ENCODE results near the gene ITGA7. TPM values are rescaled to one million over a fixed set of nuclear protein-coding genes. Genes with fewer than 3 reads are reported as not detected.
"Not testable (repeated sequence)": the region's sequence is repeated elsewhere in the genome, so short reads cannot be mapped to it uniquely, and the experiment has no call there.

The ITGA7 gene
- total RNA-seq, 2 donors from 2014 or later, result 3.2 to 8.7 TPM

DNA sequence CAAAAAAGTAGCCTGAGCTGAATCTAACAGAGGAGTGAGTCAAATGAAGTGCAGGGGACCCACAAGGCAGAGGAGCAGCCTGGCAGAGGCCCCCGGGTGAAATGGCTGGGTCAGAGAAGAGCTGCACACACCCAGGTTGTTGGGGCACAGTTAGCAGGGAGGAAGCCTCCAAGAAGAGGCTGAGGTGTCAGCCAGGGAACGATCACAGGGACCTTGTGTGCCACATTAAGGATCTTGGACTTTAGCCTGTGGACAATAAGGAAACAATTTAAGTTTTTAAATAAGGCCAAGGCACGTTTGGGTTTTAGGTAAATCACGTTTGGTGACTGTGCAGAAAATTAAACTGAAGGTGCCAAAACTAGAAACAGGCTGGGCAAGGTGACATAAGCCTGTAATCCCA lies 36.0 kb downstream of the ITGA7 start:
- no peaks in the 10 kb centered on the region for H3K9me3 Mint-ChIP-seq
- H3K27me3 Mint-ChIP-seq, result peaks cover 15% of the 10 kb centered on the region
- H3K27ac Mint-ChIP-seq, result no peak overlapping the region
- H3K4me3 Mint-ChIP-seq, result no peak overlapping the region
- no peaks in the 10 kb centered on the region for H3K36me3 Mint-ChIP-seq (ENCODE audit: low read depth)
- no peak for ATAC-seq (replicated peaks)
- no peaks in the 10 kb centered on the region for H3K4me1 Mint-ChIP-seq

DNA sequence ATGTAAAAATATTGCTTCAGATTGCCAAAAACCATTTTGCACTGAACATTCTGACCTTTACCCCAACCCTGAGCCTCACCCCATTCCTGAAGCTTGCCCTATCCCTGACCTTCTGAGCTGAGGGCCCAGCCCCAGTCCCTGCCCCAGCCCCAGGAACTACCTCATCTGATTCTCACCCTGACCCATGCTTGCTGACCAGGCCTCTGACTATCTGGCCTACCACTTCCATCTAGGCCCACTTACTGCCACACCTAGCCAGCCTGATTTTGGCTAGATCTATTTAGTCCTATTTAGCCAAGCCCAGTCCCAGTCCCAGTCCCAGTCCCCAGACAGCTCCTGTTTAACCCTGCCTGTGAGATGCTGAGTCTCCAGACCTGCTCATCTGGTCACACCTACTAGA lies 37.4 kb downstream of the ITGA7 start:
- no peaks in the 10 kb centered on the region for H3K4me1 Mint-ChIP-seq
- no peaks in the 10 kb centered on the region for H3K36me3 Mint-ChIP-seq (ENCODE audit: low read depth)
- H3K27me3 Mint-ChIP-seq, result peaks cover 15% of the 10 kb centered on the region
- H3K4me3 Mint-ChIP-seq, result no peak overlapping the region
- no peak for ATAC-seq (replicated peaks)
- no peak overlapping the region for H3K27ac Mint-ChIP-seq
- no peaks in the 10 kb centered on the region for H3K9me3 Mint-ChIP-seq

DNA sequence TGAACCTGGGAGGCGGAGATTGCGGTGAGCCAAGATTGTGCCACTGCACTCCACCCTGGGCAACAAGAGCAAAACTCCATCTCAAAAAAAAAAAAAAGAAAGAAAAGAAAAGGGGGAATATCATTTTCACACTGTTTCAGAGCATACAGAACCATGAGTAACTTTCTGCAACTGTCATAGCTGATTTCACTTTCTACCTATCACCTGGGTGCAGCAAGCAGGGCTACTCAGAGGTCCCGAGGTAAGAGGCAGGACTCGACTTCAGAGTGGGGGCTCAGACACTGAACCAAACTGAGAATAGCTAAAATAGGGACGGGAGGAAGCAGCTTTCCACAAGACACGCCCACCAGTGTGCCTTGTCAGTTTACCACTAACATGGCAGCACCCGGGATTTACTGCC lies 41.2 kb downstream of the ITGA7 start:
- no peak for ATAC-seq (replicated peaks)
- no peaks in the 10 kb centered on the region for H3K4me1 Mint-ChIP-seq
- no peaks in the 10 kb centered on the region for H3K9me3 Mint-ChIP-seq
- H3K27me3 Mint-ChIP-seq, result peaks cover 3% of the 10 kb centered on the region
- H3K36me3 Mint-ChIP-seq (ENCODE audit: low read depth), result no peaks in the 10 kb centered on the region
- H3K4me3 Mint-ChIP-seq, result no peak overlapping the region
- no peak overlapping the region for H3K27ac Mint-ChIP-seq

DNA sequence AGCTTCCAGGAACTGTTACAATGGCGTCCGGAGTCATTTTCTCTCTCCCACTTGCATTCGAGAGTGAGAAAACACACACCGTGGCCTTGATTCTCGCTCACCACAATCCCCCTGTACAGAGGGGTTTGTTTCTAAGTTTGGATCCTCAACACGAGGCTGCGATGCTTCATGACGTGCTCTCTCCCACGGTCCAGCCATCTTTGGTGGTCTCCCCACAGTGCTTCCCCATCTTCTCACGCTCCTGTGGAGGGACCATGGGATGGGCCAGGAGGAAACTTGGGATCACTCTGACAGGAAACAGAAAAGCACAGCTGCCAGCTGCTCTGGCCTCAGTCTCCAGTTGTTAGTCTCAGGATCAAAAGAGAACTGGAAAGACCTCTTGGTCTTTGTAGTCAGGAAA lies 42.9 kb downstream of the ITGA7 start:
- no peaks in the 10 kb centered on the region for H3K36me3 Mint-ChIP-seq (ENCODE audit: low read depth)
- no peak overlapping the region for H3K27ac Mint-ChIP-seq
- peaks cover 3% of the 10 kb centered on the region for H3K27me3 Mint-ChIP-seq
- H3K4me3 Mint-ChIP-seq, result no peak overlapping the region
- ATAC-seq (replicated peaks), result no peak
- H3K4me1 Mint-ChIP-seq, result no peaks in the 10 kb centered on the region
- H3K9me3 Mint-ChIP-seq, result no peaks in the 10 kb centered on the region

DNA sequence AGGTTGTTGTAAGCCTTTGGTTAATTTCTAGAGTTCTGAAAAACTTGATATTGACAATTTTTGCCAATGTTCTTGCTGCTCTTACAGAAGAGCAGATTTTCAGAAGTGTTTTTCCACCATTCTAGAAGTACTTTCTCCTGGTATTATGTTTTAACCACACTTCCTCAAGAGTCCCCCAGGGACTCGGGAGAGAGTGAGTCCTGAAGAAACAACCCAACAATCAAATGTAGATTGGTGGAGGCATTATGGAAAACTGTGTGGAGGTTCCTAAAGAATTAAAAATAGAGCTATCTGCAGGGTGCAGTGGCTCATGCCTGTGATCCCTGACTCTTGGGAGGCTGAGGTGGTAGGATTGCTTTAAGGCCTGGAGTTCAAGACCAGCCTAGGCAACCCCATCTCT lies 44.3 kb downstream of the ITGA7 start:
- Mint-ChIP-seq H3K27ac (no peak overlapping the region), H3K4me3 (no peak overlapping the region), H3K27me3 (peaks cover 3% of the 10 kb centered on the region), H3K9me3 (no peaks in the 10 kb centered on the region), H3K36me3 (ENCODE audit: low read depth) (no peaks in the 10 kb centered on the region), H3K4me1 (no peaks in the 10 kb centered on the region)
- ATAC-seq (replicated peaks), result no peak

DNA sequence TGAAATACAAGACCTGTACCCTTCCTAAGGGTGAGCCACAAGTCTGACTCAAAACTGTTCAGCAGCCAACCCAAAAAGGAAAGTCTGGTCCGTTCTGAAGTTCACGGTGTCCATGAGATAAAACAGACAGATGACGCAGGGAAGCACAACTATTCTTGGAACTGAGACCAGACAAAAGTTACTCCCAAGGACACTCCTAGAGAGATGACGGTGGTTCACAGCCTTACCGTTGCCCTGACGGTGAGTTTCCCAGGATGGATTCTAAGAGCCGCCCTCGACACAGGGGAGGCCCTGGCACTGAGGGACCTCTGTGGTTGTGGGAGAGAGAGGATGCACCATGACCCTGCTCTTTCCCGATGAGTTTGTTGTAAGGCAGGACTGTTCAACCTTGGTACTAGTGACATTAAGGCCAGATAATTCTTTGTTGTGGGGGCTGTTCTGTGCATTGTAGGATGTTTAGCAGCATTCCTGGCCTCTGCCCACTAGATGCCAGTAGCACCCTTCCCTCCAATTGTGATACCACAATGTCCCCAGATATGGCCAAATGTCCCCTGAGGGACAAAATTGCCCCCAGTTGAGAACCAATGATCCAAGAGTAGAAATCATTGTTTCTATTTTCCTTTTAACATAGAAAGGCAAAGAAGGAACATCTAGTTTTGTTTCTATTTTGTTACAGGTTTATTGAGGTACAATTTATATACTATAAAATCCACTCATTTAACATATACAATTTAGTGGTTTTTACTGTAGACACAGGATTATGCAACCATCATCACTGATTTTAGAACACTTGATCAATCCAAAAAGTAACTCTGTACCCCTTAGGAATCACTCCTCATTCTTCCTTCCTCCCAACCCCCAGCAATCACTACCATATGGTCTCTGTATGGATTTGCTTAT lies 48.0 kb downstream of the ITGA7 start:
- H3K9me3 Mint-ChIP-seq, result no peaks in the 10 kb centered on the region
- no peaks in the 10 kb centered on the region for H3K36me3 Mint-ChIP-seq (ENCODE audit: low read depth)
- H3K4me1 Mint-ChIP-seq, result no peaks in the 10 kb centered on the region
- H3K27me3 Mint-ChIP-seq, result peaks cover 3% of the 10 kb centered on the region
- no peak overlapping the region for H3K4me3 Mint-ChIP-seq
- ATAC-seq (replicated peaks), result peak; percentile 32
- H3K27ac Mint-ChIP-seq, result no peak overlapping the region

DNA sequence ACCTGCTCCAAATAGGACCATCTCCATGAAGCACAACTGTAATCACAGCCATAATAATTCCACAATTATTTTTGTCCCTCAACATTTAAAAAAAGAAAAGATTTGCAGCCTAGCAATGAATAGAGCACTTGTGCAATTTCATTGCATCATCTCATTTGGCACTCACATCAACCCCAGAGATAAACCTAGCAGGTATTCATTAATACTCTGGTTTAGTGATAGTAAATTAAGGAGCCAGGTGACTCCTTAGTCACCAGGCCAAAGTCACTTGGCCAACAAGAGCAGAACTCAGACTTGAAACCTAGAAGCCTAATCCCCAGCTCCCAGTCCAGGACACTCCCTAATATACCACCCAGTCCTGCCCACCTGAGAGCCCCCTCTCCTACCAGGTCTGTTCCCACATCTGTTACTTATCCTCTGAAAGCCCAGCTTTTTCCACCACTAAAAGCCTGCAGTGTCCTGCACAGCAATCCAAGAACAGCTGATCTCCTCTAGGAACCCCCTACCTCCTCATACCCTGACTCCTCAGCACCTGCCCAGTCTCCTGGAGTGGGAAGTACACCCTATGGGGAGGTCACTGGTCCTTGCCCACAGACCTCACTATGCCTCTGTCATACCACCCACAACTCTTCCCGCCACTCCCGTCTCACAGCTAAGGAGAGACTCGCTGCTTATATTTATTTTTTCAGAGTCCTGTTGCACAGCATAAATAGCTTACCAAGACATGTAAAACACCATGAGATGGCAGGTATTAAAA lies 48.9 kb downstream of the ITGA7 start:
- no peaks in the 10 kb centered on the region for H3K4me1 Mint-ChIP-seq
- no peaks in the 10 kb centered on the region for H3K36me3 Mint-ChIP-seq (ENCODE audit: low read depth)
- ATAC-seq (replicated peaks), result no peak
- H3K27me3 Mint-ChIP-seq, result peaks cover 3% of the 10 kb centered on the region
- H3K9me3 Mint-ChIP-seq, result no peaks in the 10 kb centered on the region
- no peak overlapping the region for H3K27ac Mint-ChIP-seq
- no peak overlapping the region for H3K4me3 Mint-ChIP-seq

DNA sequence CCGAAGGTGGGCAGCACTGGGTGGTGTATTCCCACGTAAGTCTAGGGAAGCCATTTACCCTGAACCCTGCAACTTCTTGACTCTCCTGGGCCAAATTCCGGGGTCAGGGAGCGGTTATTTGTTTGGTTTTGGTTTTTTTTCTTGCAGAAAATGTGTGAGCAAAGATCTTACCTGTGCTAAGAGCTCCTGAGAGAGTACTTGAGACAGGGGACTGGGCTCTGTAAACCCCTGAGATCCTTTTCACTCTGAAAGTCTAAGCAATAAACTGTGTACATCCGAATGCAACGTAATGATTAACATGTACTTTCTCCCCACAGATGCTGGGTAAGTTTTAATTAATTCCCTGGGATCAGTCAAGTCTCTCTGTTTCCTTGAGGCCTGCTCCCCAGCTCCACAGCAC lies 49.5 kb downstream of the ITGA7 start:
- Mint-ChIP-seq H3K36me3 (ENCODE audit: low read depth) (no peaks in the 10 kb centered on the region), H3K9me3 (no peaks in the 10 kb centered on the region), H3K27ac (no peak overlapping the region), H3K4me3 (no peak overlapping the region), H3K27me3 (peaks cover 3% of the 10 kb centered on the region), H3K4me1 (no peaks in the 10 kb centered on the region)
- ATAC-seq (replicated peaks), result no peak

DNA sequence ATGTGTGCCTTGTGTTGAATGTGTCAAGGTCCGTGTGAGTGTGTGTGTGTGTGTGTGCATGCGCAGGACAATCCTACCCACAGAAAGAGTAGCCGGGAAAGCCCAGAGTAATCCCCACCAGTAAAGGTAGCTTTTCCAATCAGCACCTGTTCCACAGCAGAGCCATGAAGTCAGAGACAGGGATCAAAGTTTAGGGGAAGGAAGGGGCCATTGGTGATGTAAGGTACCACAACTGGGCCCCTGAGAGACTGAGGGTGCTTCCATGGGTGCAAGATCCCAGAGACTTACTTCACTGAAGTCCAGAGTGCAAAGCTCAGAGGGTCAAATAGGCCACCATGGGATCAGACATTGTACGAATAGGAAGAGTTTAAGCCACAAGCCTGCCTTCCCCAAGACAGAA lies 50.5 kb downstream of the ITGA7 start:
- Mint-ChIP-seq H3K27ac (no peak overlapping the region), H3K27me3 (no peaks in the 10 kb centered on the region), H3K9me3 (no peaks in the 10 kb centered on the region), H3K36me3 (ENCODE audit: low read depth) (no peaks in the 10 kb centered on the region), H3K4me1 (peaks cover 5% of the 10 kb centered on the region), H3K4me3 (no peak overlapping the region)
- no peak for ATAC-seq (replicated peaks)

DNA sequence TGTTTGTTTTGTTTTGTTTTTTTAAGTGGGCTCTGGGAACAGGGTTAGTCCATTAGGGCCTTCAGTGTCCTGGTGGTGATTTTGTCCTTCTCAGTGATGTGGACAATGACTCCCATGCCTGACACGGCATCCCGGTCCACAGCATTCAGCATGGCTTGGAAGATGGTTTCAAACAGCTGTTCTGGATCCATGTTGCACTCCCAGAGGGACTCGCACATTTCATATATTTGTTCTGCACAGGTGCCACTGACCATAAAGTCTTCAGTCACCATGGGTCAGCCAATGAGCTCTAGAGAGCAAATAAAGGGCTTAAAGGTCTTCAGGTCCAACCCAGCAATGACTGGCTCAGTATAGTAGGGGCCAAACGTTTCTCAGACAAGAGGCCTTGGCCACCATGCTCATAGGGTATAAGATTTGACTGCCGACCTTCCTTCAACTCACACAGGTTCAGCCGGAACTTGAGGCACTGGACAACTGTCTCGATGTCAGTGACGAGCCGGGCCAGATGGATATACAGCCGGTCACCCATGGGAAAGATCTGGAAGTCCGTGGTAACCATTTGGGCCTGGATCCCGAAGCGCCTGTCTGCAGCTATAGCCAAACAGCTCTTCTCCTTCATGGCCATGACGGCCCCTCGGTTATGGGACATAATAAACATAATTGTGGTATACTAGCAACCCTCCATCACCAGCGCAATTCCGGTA lies 53.0 kb downstream of the ITGA7 start:
- Mint-ChIP-seq H3K9me3 (peaks cover 8% of the 10 kb centered on the region), H3K27me3 (no peaks in the 10 kb centered on the region), H3K27ac (no peak overlapping the region), H3K4me1 (peaks cover 14% of the 10 kb centered on the region), H3K4me3 (no peak overlapping the region), H3K36me3 (ENCODE audit: low read depth) (no peaks in the 10 kb centered on the region)
- no peak for ATAC-seq (replicated peaks)

DNA sequence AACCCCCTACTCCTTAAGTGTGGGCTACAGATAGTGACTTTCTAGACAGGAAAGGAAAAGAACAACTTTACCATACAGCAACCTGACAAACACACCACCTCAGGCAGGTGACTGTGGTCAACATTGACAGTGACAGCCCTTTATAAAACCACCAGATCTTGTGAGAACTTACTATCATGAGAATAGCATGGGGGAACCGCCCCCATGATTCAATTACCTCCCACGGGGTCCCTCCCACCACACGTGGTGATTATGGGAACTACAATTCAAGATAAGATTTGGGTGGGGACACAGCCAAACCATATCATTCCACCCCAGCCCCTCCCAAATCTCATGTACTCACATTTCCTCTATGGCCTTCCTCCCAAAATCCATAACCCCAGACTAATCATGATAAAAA lies 54.7 kb downstream of the ITGA7 start:
- no peak for ATAC-seq (replicated peaks)
- H3K27me3 Mint-ChIP-seq, result no peaks in the 10 kb centered on the region
- peaks cover 10% of the 10 kb centered on the region for H3K9me3 Mint-ChIP-seq
- no peak overlapping the region for H3K4me3 Mint-ChIP-seq
- peaks cover 14% of the 10 kb centered on the region for H3K4me1 Mint-ChIP-seq
- no peak overlapping the region for H3K27ac Mint-ChIP-seq
- no peaks in the 10 kb centered on the region for H3K36me3 Mint-ChIP-seq (ENCODE audit: low read depth)

DNA sequence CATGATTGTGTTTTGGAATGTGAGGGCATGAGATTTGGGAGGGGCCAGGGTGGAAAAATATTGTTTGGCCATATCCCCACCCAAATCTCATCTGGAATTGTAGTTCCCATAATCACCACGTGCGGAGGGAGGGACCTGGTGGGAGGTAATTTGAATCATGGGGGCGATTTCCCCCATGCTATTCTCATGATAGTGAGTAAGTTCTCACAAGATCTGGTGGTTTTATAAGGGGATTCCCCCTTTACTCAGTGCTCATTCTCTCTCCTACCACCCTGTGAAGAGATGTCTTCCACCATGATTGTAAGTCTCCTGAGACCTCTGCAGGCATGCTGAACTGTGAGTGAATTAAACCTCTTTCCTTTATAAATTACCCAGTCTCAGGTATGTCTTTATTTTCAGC lies 55.4 kb downstream of the ITGA7 start:
- Mint-ChIP-seq H3K36me3 (ENCODE audit: low read depth) (no peaks in the 10 kb centered on the region), H3K9me3 (peaks cover 10% of the 10 kb centered on the region), H3K4me1 (peaks cover 14% of the 10 kb centered on the region), H3K27me3 (no peaks in the 10 kb centered on the region), H3K4me3 (peak overlapping the region; percentile 31), H3K27ac (no peak overlapping the region)
- ATAC-seq (replicated peaks), result peak; percentile 90

DNA sequence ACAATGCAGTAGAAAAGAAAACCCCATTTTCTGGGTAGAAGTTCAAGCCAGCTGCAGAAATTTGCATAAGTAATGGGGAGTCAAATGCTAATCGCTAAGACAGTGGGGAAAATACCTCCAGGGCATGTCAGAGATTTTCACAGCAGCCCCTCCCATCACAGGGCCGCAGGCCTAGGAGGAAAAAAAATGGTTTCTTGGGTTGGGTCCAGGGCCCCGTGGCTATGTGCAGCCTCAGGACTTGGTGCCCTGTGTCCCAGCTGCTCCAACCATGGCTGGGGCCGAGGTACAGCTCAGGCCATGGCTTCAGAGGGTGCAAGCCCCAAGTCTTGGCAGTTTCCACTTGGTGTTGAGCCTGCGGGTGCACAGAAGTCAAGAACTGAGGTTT lies 56.4 kb downstream of the ITGA7 start:
- no peaks in the 10 kb centered on the region for H3K27me3 Mint-ChIP-seq
- peaks cover 20% of the 10 kb centered on the region for H3K4me1 Mint-ChIP-seq
- H3K4me3 Mint-ChIP-seq, result peak overlapping the region; percentile 56
- H3K9me3 Mint-ChIP-seq, result peaks cover 10% of the 10 kb centered on the region
- ATAC-seq (replicated peaks), result no peak
- peak overlapping the region; percentile 69 for H3K27ac Mint-ChIP-seq
- H3K36me3 Mint-ChIP-seq (ENCODE audit: low read depth), result no peaks in the 10 kb centered on the region

DNA sequence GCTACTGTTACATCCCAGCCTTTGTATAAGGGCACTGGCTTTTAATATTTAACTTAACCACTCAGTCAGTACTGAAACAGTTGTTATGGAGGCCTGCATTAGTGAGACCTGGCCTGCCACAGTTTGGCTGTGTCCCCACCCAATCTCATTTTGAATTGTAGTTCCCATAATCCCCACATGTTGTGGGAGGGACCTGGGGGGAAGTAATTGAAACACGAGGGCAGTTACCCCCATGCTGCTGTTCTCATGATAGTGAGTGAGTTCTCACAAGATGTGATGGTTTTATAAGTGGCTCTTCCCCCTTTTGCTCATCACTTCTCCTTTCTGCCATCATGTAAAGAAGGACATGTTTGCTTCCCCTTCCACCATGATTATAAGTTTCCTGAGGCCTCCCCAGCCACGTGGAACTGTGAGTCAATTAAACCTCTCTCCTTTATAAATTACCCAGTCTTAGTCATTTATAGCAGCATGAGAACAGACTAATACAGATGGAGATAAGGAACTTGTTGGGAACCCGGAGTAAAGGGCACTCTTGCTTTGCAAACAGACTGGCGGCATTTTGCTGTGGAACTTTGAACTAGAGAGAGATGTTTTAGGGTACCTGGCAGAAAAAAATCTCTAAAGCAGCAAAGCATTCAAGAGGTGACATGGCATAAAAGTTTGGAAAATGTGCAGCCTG lies 56.9 kb downstream of the ITGA7 start:
- ATAC-seq (replicated peaks), result peak; percentile 35
- H3K9me3 Mint-ChIP-seq, result peaks cover 10% of the 10 kb centered on the region
- not testable (repeated sequence) for H3K36me3 Mint-ChIP-seq (ENCODE audit: low read depth); H3K27me3 Mint-ChIP-seq
- peak overlapping the region; percentile 56 for H3K4me3 Mint-ChIP-seq
- peaks cover 25% of the 10 kb centered on the region for H3K4me1 Mint-ChIP-seq
- H3K27ac Mint-ChIP-seq, result peak overlapping the region; percentile 69

All from activated T-helper 17 cell treated with anti-CD3 and anti-CD28 coated beads, Interleukin-2, amount 50 U/mL, for 72 hours (primary cell).